H1 (cell line): Measurements from ENCODE around the gene SGMS1. TPM values are rescaled to one million over a fixed set of nuclear protein-coding genes. Genes with fewer than 3 reads are reported as not detected.

Source experiments
- ASH2L ChIP-seq: fragments of 200-600, 300-600 bp; sonication (generic); IDR thresholded peaks from one replicate; pipeline ENCODE4 v1.7.1; 2017; ENCODE audit warnings: low read length
- ATF2 ChIP-seq: IDR thresholded peaks from 2 replicates; pipeline ENCODE4 v1.6.1; 2012; ENCODE audit warnings: low read length, inconsistent platforms
- CHD7 ChIP-seq: fragments of 300-600 bp; sonication (generic); IDR thresholded peaks from 2 replicates; pipeline ENCODE4 v1.7.1; 2012; ENCODE audit warnings: low read length, moderate library complexity, mild to moderate bottlenecking, inconsistent platforms; ENCODE audit not compliant: insufficient replicate concordance
- RBBP5 ChIP-seq: IDR thresholded peaks from 2 replicates; pipeline ENCODE4 v1.7.1; 2012; ENCODE audit warnings: low read depth, mild to moderate bottlenecking, inconsistent platforms, low read length, moderate library complexity, borderline replicate concordance
- SAP30 ChIP-seq: fragments of 300-600 bp; sonication (generic); IDR thresholded peaks from 2 replicates; pipeline ENCODE4 v1.7.1; 2012; ENCODE audit warnings: low read length, moderate library complexity, mild to moderate bottlenecking, inconsistent platforms; ENCODE audit not compliant: insufficient read depth, insufficient replicate concordance
- SIN3A ChIP-seq, 2 experiments: IDR thresholded peaks in 1 of 2; conservative IDR thresholded peaks in 1 of 2; 2 replicates each; pipeline ENCODE4 v1.6.1; 2011 to 2012; ENCODE audit warnings: low read length in 2 of 2, improper control_type of control experiment in 1 of 2, low read depth in 1 of 2, mild to moderate bottlenecking in 1 of 2
- SP2 ChIP-seq: IDR thresholded peaks from 2 replicates; pipeline ENCODE4 v1.6.1; 2012; ENCODE audit warnings: mild to moderate bottlenecking, low read length, inconsistent platforms
- polyA plus RNA-seq, 7 experiments: library from polyadenylated mRNA; depleted of rRNA in 3 of 7; stranded (reverse) in 5 of 7; unstranded in 2 of 7; fragments of >200 nt in 5 of 7; fragments of 200-250 nt in 2 of 7; gene quantifications; 1 replicate in 5 of 7; 2 replicates in 1 of 7; 4 replicates in 1 of 7; pipeline versions ENCODE4 v1.2.1 to v1.2.3, GENCODE V29; 2011 to 2013; ENCODE audit warnings: missing spikeins in 2 of 7, mixed read lengths in 2 of 7
- total RNA-seq: library from RNA; stranded (reverse); fragmentation: NEBNext Ultra II Directional; extraction: Animal tissue kit (Norgen Biotek cat#: 25700); gene quantifications from 2 replicates; pipeline ENCODE4 v1.2.1, GENCODE V29; 2021

Gene SGMS1
- total and polyA plus RNA-seq, 2 of the 8 experiments (the other 6 are each of a cell fraction or from before 2014, with no cell fraction given) = 6.0 to 15.6 TPM

GRCh38 chr10:50314169-50315071 lies 309.3 kb downstream of the SGMS1 start (continued):
- no peak for TF ChIP-seq CHD7
- TF ChIP-seq ASH2L = no peak
- no peak for TF ChIP-seq SP2
- no peak for TF ChIP-seq SIN3A (conservative IDR thresholded peaks at IDR 0.05 in 1 of 2, IDR thresholded peaks at IDR 0.05 in 1 of 2; ENCODE audit: low read depth in 1 of 2, low read length in 2 of 2)
- no peak for TF ChIP-seq SAP30
- TF ChIP-seq ATF2 = no peak
- TF ChIP-seq RBBP5 = no peak
